22Rv1 (cell line): ENCODE measurements around the gene GHRHR.

ENCODE experiments used
- CTCF ChIP-seq: fragments of 450-650 bp; IDR thresholded peaks from 2 replicates; pipeline ENCODE4 v1.5.1; 2017; ENCODE audit warnings: mild to moderate bottlenecking
- ZFX ChIP-seq: fragments of 450-650 bp; IDR thresholded peaks from 2 replicates; pipeline ENCODE4 v1.6.1; 2017; ENCODE audit warnings: antibody characterized with exemption, borderline replicate concordance

- TF ChIP-seq CTCF (no peak), ZFX (no peak)
Measured at GRCh38 chr7:30970074-30970473, 6.3 kb downstream of the GHRHR start.
